ENCODE data around the gene CXCR6.

CXCR6 gene

GRCh38 chr3:45949432-45949831 is 6.2 kb downstream of the CXCR6 start:
- no peak for DNase-seq

DNA sequence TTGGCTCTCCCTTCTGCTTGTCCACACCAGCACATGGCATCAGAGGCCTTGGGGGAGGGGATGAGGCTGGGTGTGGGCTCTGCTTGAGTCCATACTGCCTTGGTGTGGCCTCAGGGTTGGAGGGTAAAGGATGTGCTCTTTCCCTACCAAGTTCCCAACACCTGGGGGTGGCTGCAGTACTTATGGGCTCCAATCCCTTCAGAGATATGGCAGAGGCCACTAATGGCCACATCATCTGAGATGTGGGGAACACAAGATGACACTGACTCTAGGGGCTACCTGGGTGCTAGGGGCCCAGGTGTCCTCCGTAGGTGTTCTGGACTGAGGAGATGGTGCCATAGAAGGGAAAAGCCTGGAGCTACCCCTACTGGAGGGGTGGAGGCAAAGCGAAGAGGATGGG is 6.9 kb downstream of the CXCR6 start:
- DNase-seq: no peak

DNA sequence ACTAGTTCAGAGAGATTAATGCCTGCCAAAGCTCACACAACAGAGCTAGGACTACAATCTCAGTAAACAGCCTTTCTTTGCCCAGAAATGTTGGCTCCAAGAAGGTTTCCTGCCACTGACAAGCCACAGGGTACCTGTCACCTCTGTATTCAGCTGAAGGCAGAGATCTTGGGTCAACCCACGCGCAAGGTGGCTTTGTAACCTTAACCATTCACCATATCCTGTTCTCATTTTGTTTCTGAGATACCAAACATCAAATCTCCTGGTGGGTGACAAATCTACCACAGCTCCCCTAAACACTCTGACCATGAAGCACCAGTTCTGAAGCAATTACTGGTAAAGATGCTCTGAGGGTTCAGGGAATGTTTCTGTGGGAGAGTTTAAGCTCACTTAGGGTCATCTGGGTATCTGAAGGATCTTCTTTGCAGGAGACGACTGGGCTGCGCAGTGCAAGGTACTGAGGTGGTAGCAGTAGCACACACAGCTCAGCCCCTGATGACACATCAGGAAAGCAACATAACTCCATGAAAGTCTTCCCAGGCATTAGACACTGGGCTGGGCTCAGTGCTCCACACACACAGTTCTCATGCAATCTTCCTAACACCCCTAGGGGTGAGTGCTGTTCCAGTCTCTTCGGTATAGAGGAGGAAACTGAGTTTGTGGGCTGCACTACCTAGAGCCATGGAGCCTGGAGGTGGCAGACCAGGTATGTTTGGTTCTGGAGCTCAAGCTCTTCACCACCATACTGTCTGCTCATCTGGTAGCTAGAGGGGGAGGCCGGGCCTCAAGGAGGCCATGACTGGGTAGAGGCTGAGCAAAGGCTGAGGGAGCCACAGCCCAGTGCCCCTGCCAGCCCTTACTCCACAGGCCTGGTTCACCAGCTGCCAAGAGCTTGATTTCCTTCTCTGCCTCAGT is 7.7 kb downstream of the CXCR6 start:
- no peak for DNase-seq

- DNase-seq: no peak
Observed at GRCh38 chr3:45951946-45952345, 8.7 kb downstream of the CXCR6 start.

DNA sequence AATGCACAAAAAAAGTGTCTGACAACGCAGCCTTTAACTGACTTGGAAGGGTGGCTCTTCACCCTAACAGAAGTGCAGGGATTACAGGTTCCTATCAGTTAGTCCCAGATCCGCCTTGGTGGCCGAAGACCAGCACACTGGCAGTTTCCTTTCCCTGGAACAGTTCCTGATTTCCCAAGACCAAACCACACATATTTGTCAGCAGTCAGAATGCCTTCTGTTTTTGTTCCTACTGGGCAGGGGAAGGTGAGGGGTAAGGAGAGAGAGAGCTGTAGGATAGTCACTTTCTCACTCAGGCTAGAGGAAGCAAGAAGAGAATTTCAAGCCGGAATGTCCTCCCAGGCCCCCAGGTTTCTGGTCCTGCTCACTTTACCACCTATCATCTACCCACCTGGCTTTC is 9.2 kb downstream of the CXCR6 start:
- no peak for DNase-seq

GRCh38 chr3:45953536-45953935 is 10.3 kb downstream of the CXCR6 start:
- no peak for DNase-seq

GRCh38 chr3:45954306-45954705 is 11.0 kb downstream of the CXCR6 start:
- no peak for DNase-seq

DNA sequence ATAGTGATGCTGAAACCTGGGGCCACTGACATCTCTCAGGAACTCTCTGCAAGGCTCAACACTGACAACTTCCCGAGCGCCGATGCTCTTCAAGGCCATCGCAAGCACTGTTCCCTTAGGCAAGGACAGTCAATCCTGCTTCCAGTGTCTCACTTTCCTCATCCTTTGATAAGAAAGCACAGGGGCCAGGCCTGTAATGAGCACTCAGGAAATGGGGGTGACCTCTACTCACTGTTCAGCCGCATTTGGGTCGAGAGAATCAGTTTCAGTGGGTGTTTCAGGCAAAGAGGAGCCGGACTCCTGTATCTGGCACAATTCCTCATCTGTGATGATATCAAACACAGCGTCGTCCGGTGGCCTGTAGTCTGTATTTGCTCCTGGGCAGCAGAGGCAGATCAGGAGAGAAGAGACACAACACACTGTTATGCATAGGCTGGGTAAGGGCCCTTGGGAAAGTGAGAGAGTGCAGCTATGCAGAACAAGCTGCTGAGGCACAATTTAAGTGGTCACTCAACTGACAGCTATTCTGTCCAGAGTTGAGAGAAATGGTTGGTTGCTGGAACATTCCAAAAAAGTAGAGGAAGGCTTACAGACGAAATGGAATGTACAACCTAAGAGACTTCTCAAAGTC is 11.9 kb downstream of the CXCR6 start:
- no peak for DNase-seq

DNA sequence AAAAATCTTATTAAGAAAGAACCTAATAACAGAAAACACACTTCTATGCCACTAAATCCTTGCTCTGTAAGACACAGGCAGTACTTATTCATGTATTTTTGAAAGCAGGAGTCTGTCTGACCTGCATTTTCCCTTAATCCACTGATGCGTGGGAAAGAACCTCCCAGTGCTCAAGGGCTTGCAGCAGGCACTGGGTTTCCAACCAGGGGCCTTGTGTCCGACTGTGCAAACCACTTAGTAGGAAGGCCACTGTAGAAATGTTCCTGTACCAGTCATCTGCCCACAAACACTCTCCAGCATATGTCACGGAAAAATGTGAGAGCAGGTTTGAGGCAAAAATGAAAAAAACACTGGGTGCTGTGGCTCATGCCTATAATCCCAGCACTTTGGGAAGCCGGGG is 12.4 kb downstream of the CXCR6 start:
- no peak for DNase-seq

DNA sequence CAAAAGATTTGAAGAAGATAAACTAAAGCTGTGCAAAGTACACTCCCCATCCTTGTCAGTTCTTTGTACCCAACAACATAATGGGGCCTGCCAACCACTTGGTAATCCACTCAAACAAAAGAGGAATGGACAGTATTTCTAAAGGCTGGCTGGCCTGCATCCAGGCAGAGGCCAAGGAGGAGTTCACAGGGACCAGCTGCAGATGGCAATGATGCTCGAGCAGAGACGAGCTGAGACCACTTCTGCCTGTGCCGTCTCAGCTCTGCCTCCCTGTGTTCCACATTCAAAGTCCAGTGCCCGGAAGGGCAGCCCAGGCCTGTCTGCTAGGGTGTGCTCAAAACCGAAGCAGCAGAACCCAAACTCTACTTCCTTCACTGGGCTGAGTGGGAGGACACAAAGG is 14.3 kb downstream of the CXCR6 start:
- no peak for DNase-seq

DNA sequence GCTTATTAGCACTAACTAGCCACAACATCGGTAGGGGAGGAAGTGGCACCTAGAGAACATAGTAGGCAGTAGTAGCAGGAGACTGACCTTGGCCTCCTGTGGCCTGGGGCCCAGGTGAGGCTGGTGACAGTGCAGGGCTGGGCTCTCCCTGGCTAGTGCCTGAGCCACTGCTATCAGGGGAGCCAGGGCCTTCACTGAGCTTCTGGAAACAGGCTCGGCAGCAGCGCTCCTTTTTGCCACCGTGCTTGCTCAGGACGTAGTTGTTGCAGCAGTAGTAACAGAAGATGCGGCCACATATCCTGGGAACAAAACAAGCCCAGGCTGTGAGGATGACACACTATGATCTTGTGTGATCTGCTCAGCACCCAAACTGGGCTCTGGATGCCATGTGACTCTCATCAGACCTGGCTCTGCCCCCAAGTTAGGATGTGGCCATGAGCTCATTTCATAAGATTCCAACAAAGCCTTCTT is 15.1 kb downstream of the CXCR6 start:
- DNase-seq: no peak

DNA sequence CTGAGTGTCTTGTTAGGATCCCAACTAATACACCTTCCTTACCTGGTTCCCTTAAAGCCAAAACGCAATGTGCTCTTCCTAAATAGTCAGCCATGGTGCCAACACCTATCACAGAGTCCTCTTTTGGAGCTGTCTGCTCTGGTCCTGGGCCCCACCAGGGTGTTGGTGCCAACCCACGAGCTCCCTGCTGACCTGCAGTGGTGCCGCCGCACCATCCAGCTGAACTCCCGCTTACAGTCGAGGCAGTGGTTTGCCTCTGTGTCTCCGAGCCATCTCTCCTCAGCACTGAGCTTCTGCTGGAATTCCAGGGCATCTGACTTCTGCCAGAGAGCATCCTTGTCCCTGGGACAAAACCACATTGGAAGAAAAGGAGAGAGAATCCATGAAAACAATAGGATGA is 15.9 kb downstream of the CXCR6 start:
- no peak for DNase-seq

GRCh38 chr3:45960289-45960688 is 17.0 kb downstream of the CXCR6 start:
- no peak for DNase-seq

- DNase-seq: no peak
Observed at GRCh38 chr3:45962033-45962432, 18.8 kb downstream of the CXCR6 start.

DNA sequence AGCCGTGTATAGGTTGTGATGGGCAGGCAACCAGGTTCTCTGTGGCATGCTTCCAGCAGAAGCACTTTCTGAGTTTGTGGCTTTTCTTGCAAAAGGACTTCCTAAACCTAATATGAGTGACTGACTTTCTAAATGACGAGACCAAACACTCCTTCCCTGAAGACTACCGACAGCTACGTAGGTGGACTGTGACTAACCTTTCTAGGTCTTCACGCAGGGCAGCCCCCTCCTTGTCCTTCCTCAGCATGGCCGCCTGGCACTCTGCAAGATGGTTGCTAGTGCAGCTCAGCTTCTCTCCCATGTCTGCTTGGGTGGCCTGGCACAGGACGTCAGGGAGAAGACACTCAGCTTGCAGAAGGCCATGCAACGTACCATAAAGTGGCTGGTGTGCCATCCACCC is 20.9 kb downstream of the CXCR6 start:
- DNase-seq: no peak

GRCh38 chr3:45965253-45965652 is 22.0 kb downstream of the CXCR6 start:
- DNase-seq: no peak

GRCh38 chr3:45965653-45966052 is 22.4 kb downstream of the CXCR6 start:
- DNase-seq: no peak

DNA sequence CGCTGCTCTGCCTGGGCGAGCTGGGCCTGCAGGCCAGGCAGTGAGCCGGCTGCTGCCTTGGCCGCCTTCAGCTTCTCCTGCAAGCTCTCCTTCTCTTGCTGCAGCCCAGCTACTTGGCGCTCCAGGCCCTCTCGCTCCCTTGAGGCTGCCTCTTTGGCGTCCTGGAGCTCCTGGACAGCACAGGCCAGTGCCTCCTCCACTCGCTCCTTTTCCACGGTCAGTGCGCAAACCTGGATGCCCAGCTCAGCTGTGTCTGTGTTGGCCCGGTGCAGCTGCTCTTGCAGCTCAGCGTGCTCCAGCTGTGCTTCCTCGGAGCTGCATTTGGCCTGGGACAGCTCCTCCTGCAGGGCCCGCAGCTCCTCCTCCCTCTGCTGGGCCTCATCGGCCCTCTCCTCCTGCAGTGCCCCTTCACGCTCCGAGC is 23.1 kb downstream of the CXCR6 start:
- no peak for DNase-seq

GRCh38 chr3:45966950-45967640 is 23.8 kb downstream of the CXCR6 start:
- DNase-seq: no peak

- no peak for DNase-seq
Observed at GRCh38 chr3:45967724-45968123, 24.5 kb downstream of the CXCR6 start.

- no peak for DNase-seq
Observed at GRCh38 chr3:45968149-45968548, 24.9 kb downstream of the CXCR6 start.

DNA sequence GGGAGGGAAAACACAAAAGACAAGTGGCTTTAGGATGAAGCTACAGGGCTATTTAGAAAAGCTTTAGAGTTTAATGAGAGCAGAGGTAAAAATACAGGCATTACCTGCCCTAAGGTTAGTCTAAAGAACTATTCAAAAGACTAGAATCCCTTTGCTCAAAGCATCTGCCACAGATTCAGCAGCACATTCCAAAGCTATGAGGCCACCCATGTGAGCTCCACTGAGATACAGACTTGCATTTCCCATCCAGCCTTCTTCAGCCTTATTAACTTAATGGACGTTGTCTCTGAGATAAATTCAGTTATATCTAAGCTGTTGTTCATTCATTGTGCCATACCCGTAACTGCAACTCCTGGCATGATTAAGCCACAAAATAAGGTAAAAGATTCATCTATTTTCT is 25.4 kb downstream of the CXCR6 start:
- DNase-seq: no peak

DNA sequence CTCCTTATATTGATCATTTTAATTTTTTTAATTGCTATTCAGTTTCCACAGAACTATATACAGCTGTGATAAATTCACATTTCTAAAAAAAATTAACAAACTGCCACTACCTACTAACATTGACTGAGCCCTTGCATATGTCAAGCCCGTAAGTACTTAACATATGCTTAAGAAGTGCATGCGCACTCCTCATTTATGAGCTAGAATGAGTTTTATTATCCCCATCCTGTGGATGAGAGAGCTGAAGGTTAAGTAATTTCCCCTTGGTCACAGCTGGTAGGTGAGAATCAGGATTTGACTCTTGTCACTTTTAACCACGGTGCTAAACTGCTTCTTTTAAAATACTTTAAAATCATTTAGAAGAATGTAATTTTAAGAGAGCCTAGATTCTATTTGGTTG is 25.9 kb downstream of the CXCR6 start:
- DNase-seq: no peak

DNA sequence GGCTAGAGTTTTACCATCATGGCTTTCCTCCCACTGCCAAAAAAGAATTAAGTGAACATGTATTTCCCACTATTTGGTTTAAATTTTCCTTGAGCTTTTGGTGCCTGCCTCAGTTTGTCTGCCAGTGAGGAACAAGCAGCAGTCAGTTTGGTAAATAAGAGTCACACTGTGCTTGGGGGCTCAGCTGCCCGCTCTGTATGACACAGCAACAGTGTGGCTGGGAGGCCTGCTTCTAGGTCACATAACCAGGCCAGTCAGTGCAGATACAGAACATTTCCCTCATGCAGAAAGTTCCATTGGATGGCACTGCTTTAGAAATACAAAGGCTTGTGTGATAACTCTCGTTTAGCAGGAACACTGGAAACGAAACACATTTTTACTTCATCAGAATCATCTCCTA is 26.7 kb downstream of the CXCR6 start:
- DNase-seq: no peak

Data from NCI-H774 (cell line).